Esophagus muscularis mucosa (tissue), 4 donors: ENCODE results near the gene RNF40. TPM values are rescaled to one million over a fixed set of nuclear protein-coding genes. Genes with fewer than 3 reads are reported as not detected.

Experiments used
- DNase-seq: peaks from one replicate; pipeline ENCODE4 v3.0.0-alpha.2; 2017; ENCODE audit errors: extremely low spot score
- H3K27ac ChIP-seq, 4 donors: fragments of 200-600 bp; sonication (generic); replicated peaks in 1 of 4; 1 replicate in 3 of 4; 2 replicates in 1 of 4; pipeline ENCODE4 v1.5.1; 2016 to 2019; ENCODE audit warnings: mild to moderate bottlenecking in 1 of 4
- H3K27me3 ChIP-seq, 4 donors: fragments of 200-600 bp; sonication (generic); one replicate each; pipeline versions ENCODE4 v1.5.1 to v1.6.0; 2016 to 2019
- H3K36me3 ChIP-seq, 4 donors: fragments of 200-600 bp; sonication (generic); one replicate each; pipeline ENCODE4 v1.5.1; 2016 to 2019
- H3K4me1 ChIP-seq, 4 donors: fragments of 200-600 bp; sonication (generic); one replicate each; pipeline ENCODE4 v1.5.1; 2016 to 2019
- H3K4me3 ChIP-seq, 4 donors: fragments of 200-600 bp; sonication (generic); 1 replicate in 2 of 4; 2 replicates in 2 of 4; pipeline ENCODE4 v1.5.1; 2016 to 2019; ENCODE audit warnings: mild to moderate bottlenecking in 4 of 4, moderate library complexity in 1 of 4
- H3K9me3 ChIP-seq, 4 donors: fragments of 200-600 bp; sonication (generic); 1 replicate in 3 of 4; 2 replicates in 1 of 4; pipeline ENCODE4 v1.5.1; 2016 to 2019
- EP300 ChIP-seq: sonication (generic); formaldehyde crosslinking; IDR thresholded peaks from one replicate; pipeline ENCODE4 v1.6.1; 2017; ENCODE audit warnings: antibody characterized with exemption
- POLR2A ChIP-seq: fragments of 450-650 bp; IDR thresholded peaks from one replicate; pipeline ENCODE4 v1.6.1; 2017; ENCODE audit warnings: antibody characterized with exemption, moderate library complexity, mild to moderate bottlenecking, low read depth
- POLR2AphosphoS5 ChIP-seq, 2 donors: sonication (generic); formaldehyde crosslinking; IDR thresholded peaks; one replicate each; pipeline ENCODE4 v1.6.1; 2017; ENCODE audit warnings: antibody characterized with exemption in 2 of 2
- WGBS: methylation state at CpG from one replicate; pipeline ENCODE4 v1.1.5; 2018; 5-methylcytosine and 5-hydroxymethylcytosine counted together
- intact Hi-C: fragments of 100-400 bp; cut with DNase I; formaldehyde crosslinking; loops from one replicate; pipeline ENCODE4 v1.15.1; 2023
- total RNA-seq, 4 donors: library from RNA; depleted of rRNA; stranded (reverse); fragments of >200 nt; gene quantifications; one replicate each; pipeline versions ENCODE4 v1.1.0 to v1.2.1, GENCODE V29; 2016
- TF ChIP-seq, protein P1 (sequence below), 3 experiments: fragments of 200-600 bp in 2 of 3; fragments of 450-650 bp in 1 of 3; sonication (generic) in 2 of 3; IDR thresholded peaks; one replicate each; pipeline ENCODE4 v1.5.1; 2017 to 2019; ENCODE audit warnings: antibody characterized with exemption in 3 of 3, mild to moderate bottlenecking in 2 of 3, moderate library complexity in 1 of 3

Gene RNF40
- total RNA-seq, 4 donors from 2014 or later: 61.9 to 86.9 (median 67.0) TPM

GRCh38 chr16:30757316-30757715 is 4.8 kb upstream of the RNF40 start:
- Histone ChIP-seq H3K9me3 (no peaks in the 10 kb centered on the region), H3K4me1 (peaks cover 9 to 15% (median 10%) of the 10 kb centered on the region in 4 donors), H3K27ac (no peak overlapping the region), H3K4me3 (no peak overlapping the region), H3K36me3 (peaks cover 3 to 61% (median 53%) of the 10 kb centered on the region in 4 donors), H3K27me3 (no peaks in the 10 kb centered on the region)
- WGBS: 88% methylated on average over 7 of the region's 7 CpGs
- intact Hi-C loops: no loop called here
- DNase-seq: no peak
- TF ChIP-seq EP300 (no peak), POLR2AphosphoS5 (IDR thresholded peaks at IDR 0.05) (no peak), POLR2A (no peak)

GRCh38 chr16:30758988-30759491 is 3.1 kb upstream of the RNF40 start:
- no peak overlapping the region for H3K27ac ChIP-seq
- no peaks in the 10 kb centered on the region for H3K9me3 ChIP-seq
- intact Hi-C loops: no loop called here
- peaks cover 4 to 52% (median 50%) of the 10 kb centered on the region in 4 donors for H3K36me3 ChIP-seq
- WGBS: 69% methylated on average over 9 of the region's 10 CpGs
- H3K27me3 ChIP-seq: no peaks in the 10 kb centered on the region
- TF ChIP-seq POLR2A (no peak), POLR2AphosphoS5 (IDR thresholded peaks at IDR 0.05) (no peak), EP300 (no peak)
- TF ChIP-seq, protein P1, sequence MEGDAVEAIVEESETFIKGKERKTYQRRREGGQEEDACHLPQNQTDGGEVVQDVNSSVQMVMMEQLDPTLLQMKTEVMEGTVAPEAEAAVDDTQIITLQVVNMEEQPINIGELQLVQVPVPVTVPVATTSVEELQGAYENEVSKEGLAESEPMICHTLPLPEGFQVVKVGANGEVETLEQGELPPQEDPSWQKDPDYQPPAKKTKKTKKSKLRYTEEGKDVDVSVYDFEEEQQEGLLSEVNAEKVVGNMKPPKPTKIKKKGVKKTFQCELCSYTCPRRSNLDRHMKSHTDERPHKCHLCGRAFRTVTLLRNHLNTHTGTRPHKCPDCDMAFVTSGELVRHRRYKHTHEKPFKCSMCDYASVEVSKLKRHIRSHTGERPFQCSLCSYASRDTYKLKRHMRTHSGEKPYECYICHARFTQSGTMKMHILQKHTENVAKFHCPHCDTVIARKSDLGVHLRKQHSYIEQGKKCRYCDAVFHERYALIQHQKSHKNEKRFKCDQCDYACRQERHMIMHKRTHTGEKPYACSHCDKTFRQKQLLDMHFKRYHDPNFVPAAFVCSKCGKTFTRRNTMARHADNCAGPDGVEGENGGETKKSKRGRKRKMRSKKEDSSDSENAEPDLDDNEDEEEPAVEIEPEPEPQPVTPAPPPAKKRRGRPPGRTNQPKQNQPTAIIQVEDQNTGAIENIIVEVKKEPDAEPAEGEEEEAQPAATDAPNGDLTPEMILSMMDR (IDR thresholded peaks at IDR 0.05): no peak
- no peak overlapping the region for H3K4me3 ChIP-seq
- no peak for DNase-seq
- peaks cover 22 to 31% (median 26%) of the 10 kb centered on the region in 4 donors for H3K4me1 ChIP-seq

GRCh38 chr16:30760001-30760559 is 2.0 kb upstream of the RNF40 start:
- Histone ChIP-seq H3K36me3 (peaks cover 15 to 52% (median 50%) of the 10 kb centered on the region in 4 donors), H3K4me1 (peaks cover 26 to 39% (median 31%) of the 10 kb centered on the region in 4 donors), H3K27me3 (no peaks in the 10 kb centered on the region), H3K4me3 (no peak overlapping the region), H3K27ac (no peak overlapping the region), H3K9me3 (no peaks in the 10 kb centered on the region)
- WGBS: 92% methylated on average over 7 of the region's 7 CpGs
- TF ChIP-seq POLR2AphosphoS5 (IDR thresholded peaks at IDR 0.05): no peak
- TF ChIP-seq, protein P1 (IDR thresholded peaks at IDR 0.05): no peak
- no peak for DNase-seq
- intact Hi-C loops: no loop called here

DNA sequence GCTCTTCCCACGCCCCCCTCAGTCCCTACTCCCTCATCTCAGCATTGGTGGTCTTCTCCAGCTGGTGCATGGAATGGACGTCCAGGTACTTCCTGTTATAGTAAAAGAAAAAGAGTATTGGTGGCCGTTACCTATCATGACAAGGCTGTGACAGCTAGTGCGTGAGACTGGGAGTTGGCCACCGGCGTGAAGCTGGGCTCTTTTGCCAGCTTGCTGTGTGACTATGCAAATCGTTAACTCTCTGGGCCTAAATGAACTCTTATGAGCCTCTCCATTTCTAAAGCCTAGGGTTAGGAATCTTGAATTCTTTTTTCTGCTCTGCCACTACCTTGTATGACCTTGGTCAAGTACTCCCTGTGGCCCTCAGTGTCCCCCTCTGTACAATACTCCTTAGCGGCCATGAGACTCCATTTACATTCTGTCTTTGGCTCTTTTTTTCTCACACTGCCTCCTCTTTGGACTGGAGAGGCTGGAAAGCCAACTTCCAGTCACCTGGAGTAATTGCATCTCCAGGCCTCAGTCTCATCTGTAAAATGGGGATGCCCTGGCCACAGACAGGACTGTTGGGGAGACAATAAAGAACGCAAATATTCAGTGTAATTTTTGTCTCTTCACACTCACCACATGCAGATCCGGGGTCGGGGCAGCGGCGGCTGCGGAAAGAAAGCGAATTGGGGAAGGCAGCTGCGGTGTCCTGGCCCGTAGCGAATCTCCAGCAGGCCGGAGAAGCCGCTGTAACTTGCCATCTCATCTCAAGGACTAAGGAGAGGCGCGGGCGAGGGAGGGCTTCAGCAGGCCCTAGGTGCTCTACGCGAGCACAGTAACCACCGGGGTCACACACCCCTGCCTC is 1.3 kb upstream of the RNF40 start:
- DNase-seq: no peak
- TF ChIP-seq POLR2A (no peak), POLR2AphosphoS5 (IDR thresholded peaks at IDR 0.05) (no peak), EP300 (no peak)
- TF ChIP-seq, protein P1 (IDR thresholded peaks at IDR 0.05): no peak
- no peaks in the 10 kb centered on the region for H3K27me3 ChIP-seq
- peaks cover 26 to 39% (median 31%) of the 10 kb centered on the region in 4 donors for H3K4me1 ChIP-seq
- H3K36me3 ChIP-seq: peaks cover 22 to 59% (median 52%) of the 10 kb centered on the region in 4 donors
- intact Hi-C loops: no loop called here
- H3K4me3 ChIP-seq: peak overlapping the region; percentile 78 to 90 (median 84)
- peak overlapping the region; percentile 88 to 96 (median 94) for H3K27ac ChIP-seq
- WGBS: 29% methylated on average over 26 of the region's 26 CpGs
- H3K9me3 ChIP-seq: no peaks in the 10 kb centered on the region

- 1% methylated on average over 23 of the region's 64 CpGs for WGBS
- no peak for DNase-seq
- no peak for TF ChIP-seq POLR2AphosphoS5 (IDR thresholded peaks at IDR 0.05)
- TF ChIP-seq, protein P1 (IDR thresholded peaks at IDR 0.05): no peak
- no peak for TF ChIP-seq EP300
- no peak for TF ChIP-seq POLR2A
- Histone ChIP-seq H3K4me1 (peaks cover 30 to 39% (median 31%) of the 10 kb centered on the region in 4 donors), H3K4me3 (peak overlapping the region; percentile 78 to 90 (median 84)), H3K27ac (peak overlapping the region; percentile 88 to 96 (median 94)), H3K36me3 (peaks cover 29 to 60% (median 52%) of the 10 kb centered on the region in 4 donors), H3K9me3 (no peaks in the 10 kb centered on the region), H3K27me3 (no peaks in the 10 kb centered on the region)
- intact Hi-C loops: no loop called here
Observed at GRCh38 chr16:30761427-30761927, 645 bp upstream of the RNF40 start.
